Measurements from ENCODE around the gene RBM17.

- no peak for TF ChIP-seq SPI1 (IDR thresholded peaks at IDR 0.05; ENCODE audit: borderline replicate concordance, low read depth)
- TF ChIP-seq CTCF (IDR thresholded peaks at IDR 0.05; ENCODE audit: insufficient read depth, low read length), result no peak
- no peak for TF ChIP-seq POLR2AphosphoS5 (IDR thresholded peaks at IDR 0.05; ENCODE audit: low read depth)
- no peak for TF ChIP-seq GABPA (IDR thresholded peaks at IDR 0.05; ENCODE audit: low read depth)
Observed at GRCh38 chr10:6061056-6061455, 27.8 kb upstream of the RBM17 start.

All from HL-60 (cell line).